ENCODE data around the gene SYNPR.

SYNPR gene

DNA sequence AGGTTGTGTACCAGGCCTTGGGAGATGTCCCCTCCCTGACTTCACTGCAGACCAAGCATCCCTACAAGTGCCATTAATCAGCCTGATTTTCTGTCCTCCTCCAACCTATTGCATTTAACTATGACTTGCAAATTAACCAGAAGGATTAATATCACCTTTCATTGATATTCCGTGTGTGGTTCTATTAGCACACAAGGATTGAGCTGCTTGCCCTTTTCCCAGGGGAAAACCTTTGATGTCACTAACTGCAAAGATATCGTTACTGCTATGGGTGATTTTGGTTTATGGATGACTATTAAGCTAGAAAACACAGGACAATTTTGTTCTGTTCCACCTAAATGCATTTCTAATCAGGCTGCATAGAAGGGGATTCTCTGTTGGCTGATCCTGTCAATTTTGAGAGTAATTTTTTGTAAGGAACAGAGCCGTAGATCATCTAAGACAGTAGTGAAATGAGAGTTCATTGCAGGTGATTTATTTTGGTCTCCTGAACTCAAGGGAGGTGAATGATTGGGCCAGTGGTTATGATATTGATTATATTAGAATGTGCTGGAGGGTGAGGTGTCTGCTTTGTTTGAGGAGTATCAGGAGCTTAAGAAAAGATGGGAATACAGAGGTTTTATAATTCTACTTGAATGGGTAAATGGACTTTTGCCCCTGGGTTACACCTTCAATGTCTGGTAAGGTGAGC, 196.9 kb downstream of the SYNPR start:
- no peak for DNase-seq

DNA sequence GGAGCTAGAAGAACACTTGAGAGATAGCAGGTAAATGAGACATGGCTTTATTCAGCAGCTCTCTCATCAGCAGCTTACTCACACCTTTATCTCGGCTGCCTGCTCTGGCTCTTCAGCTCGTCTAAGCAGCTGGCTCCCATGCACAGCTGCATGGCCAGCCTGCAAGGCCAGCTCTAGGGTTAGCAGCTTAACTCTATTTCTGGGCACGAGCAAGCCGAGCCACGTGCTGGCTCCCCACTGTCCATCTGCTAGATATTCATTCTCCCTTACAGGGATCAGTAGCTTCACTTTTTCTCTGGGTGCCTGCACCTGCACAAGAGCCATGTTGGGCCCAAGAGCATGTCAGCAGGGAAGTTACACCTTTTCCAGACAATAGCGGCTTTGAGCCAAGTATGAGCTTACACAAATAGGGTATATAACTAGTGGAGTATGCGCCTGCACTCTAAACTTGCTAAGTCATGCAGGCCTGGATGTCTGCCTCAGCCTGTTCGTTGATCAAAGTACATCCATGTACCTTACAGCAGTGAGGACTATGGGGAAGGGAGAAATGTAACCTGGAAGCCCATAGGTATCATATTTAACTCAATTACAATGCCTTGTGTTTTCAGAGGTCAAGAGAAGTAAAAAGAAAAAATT, 199.5 kb downstream of the SYNPR start:
- DNase-seq, result no peak

DNA sequence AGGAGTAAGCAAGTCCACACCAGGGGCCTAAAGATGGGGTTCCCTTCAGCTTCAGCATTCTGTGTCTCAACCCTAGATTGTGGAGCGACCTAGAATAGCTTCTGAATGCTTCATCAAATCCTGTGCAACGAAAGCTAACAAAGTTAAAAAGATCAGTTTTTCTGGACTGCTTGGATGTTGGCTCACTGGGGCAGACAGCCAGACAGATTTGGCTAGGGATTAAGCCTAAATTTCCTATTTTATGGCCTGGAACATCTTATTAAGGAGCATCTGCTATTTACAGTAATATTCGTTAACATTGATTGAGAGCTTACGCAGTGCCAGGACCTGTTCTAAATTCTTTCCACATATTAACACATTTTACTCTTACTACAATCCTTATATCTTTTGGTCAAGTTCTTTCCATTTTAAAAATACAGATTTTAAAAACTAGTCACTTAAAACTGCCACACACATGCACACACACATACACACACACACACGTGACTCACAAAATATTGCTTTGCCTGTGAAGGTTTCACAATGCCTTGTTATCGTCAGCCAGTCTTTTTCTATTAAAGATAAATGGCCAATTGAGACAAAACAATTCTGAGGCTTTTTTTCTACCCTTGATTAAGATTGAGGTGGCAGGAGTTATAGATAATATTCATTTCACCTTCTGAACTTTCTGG, 201.0 kb downstream of the SYNPR start:
- DNase-seq, result no peak

DNA sequence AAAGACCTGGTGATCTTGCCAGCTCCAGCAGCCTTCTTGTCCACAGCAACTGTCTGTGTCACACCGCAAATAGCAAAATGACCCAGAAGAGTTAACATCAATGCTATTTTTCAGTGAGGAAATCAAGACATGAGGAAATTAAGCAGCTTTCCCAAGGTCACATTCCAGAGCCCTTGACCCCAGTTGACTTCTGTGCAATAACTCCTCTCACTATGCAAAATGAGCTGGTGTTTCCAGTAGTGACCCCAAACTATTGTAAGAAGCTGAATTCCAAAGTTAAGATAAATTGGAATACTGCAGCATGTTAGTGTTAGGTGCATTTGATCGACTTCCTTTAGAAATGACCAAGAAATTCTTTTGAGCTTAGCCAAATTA, 201.5 kb downstream of the SYNPR start:
- no peak for DNase-seq

DNA sequence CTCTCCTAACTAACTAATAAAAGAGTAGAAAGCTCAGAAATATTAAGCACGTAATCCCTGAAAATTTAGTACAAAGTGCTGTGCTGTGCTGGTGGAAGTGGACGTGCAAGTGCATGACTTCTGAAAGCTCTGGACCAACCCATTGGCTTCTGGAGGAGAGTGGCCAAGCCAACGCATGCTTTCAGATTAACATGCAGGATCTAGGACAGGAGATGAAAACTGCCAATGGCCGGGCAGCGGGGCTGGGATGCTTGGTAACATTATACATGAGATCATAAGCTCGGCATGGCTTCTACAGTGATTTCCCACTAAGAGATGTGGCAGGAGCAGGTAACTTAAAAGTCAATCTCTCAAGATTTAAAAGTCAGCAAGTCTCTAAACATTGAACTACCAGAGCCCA, 203.5 kb downstream of the SYNPR start:
- no peak for DNase-seq

DNA sequence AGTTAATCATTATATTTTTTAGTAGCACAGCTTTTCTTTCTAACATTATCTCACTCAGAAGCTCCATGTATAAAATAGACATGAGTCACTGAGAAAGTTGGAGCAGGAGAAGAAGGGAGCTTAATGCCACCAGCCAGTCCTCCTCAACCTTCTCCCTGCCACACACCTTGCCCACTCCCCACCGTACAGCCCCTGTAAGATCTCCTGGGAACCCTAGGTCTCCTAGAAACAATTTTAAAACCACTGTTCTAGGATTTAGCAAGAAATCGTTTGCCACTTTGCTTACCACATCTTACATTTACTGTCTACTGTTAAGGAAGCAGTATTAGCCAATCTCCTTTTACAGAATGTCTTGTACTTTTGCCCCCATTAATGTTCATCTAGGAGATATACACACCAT, 204.2 kb downstream of the SYNPR start:
- DNase-seq, result no peak

DNA sequence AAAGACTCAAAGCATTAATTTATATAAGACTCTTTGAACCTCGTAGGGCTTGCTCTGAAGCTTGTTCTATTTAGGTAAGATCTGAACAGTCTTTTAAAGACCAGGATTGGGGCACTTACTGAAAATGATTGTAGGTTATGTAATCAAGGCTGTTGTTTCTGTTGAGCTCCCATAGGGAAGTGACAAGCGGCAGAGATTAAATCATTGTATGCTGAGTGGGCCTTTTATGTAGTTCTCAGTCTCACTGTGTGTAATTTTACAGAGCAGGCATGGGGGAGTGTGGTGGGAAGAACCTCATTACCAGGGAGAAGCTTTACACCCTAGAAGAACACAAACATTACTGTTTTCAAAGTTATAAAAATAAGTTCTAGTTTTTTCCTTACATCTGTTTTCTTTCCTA, 214.4 kb downstream of the SYNPR start:
- DNase-seq, result no peak

DNA sequence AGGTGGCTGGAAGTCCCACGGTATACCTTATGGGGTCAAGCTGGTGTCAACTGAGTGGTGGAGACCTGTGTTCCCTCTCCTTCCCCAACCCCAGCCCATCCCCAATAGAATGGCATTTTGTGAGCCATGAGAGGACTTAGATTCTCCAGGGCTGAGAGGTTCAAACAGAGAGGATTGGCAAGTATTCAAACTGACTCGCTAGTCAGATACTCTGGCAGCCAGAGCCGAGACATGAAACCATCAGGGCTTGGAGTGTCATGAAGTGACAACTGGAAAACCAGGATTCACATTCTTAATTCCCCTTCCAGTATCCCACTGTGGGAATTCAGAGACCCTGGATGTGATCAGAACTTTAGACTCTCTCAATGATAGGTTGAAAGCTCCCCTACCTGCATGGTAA, 215.0 kb downstream of the SYNPR start:
- no peak for DNase-seq

DNA sequence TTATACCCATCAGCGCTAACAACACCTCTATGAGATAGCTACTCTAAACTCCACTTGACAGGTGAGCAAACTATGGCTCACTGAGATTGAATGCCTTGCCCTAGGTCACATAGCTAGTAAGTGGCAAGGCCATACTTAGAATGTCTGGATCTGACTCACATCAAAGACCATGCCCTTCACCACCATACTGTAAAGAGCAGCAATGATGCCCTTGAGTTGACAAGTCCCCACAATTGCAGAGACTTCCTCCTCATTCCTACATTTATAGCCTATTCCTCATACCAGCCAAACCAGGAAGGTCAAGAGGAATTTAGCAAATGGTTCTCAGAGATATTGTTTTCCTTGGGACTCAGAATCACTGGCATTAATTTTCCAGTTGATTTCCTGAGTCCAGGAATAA, 216.5 kb downstream of the SYNPR start:
- DNase-seq, result no peak

DNA sequence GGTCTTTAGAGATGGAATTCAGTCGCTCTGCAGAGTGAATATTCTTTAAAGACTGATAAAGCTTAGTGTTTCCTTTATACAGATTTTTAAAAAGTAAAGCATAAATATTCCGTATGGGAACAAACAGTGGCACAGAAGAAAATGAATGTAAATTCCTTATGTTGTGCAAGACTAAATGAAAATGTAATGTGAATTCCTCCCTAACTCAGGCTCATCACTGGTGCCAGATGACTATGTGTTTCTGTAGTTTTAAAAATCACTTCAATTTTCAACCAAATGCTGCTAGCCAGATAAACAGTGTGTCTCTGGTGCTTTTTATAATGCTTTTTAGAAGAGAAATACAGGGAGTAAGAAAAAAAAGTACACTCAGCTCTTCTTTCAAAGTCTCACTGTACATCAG, 219.5 kb downstream of the SYNPR start:
- DNase-seq, result no peak

DNA sequence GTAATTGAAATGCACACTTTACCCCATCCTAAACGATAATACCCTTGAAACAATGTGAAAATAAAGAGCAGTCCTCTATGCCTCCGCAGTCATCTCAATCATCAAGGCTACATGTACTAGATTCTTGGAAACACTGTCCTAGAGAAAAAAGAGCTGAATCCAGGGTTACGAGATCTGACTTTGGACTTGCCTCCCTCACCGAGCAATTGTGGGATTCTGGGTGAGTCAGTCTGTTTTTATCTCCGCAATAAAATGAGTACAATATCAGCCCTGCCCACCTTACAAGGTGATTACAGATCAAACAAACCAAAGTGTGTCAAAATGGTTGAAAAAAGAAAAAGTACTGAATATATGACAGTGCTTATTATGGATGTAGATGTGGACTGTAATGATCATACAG, 222.1 kb downstream of the SYNPR start:
- no peak for DNase-seq

DNA sequence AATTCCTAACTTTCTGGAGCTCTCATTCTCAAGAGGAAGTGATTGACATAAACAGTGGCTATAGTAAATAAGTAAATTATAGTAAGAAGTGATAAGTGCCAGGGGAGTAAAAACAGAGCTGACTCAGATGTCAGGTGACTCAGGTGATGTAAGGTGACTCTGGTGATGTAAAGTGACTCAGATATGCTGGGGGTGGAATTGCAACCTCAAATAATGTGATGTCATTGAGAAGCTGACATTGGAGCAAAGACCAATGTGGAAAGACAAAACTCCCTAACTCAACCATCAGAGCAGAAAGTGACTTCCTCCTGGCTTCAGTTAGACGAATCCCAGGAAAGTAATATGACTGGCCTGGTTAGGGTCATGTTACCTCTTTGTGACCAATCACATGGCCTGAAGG, 230.2 kb downstream of the SYNPR start:
- no peak for DNase-seq

DNA sequence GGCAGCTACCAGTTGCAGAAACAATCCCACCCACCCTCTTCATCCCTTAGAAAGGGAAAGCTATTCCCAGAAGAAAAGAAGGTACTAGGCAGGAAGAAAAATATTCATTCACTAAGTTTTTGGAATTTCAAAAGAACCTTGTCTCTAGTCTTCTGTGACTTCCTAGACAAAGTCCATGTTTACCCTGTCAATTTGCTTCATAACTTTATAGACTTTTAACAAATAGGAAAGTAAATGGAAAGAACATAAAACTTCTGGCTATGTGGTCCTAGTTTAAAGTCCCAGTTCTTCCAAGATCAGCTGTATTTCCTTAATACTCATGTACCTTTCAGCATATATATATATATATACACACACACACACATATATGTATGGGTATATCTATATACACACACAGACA, 230.7 kb downstream of the SYNPR start:
- no peak for DNase-seq

DNA sequence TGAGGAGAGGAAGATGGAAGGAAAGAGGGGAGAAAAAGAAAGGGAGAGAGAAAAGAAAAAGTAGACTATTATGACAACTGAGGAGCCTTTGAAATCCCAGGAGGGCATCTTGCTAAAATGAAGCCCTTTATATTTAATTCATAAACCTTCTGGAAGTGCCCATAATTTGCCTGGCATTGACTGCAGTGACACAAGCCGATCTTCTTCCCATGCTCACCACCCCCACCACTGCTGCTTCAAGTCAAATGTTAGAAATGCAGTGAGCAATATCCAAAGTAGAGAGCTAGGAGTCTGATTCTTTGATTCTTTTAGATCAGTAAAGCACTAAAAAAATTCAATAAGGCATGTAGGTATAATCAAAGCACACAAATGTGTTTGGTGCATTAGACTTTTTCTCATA, 235.7 kb downstream of the SYNPR start:
- DNase-seq, result no peak

DNA sequence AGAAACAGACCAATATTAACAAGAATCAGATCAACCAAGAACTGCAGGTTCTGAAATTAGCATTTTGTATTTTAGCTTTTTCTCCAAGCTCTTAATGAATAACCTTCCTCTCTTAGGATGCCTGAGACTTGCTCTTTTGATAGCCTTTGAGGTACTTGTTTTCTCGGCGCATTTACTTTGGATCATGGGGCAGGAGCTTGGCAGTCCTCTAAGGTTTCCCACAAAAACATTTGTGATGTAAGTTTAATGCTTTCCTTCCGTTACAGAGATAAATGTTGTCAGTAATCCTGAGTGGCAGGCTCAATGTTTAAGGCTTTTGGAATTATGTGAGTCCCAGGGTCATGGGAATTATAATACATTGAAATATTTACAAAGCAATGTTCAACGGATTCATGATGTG, 236.6 kb downstream of the SYNPR start:
- no peak for DNase-seq

DNA sequence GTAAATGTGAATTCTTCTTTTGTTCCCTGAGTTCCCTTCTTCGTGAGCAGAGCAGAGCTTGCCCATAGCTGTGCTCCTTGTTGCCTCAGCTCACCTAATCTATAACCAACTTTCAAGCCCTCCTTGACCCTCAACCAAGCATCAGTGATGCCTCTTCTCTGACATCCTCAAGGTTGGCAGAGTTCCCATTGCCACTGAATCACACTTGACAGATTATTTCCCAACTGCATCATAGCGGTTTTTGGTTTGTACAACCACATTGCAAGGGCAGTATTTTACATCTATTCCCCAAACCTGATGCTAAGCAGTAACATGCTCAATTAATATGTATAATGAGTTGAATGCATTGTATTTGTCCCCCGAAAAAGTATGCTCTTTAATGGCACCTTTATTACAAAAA, 241.3 kb downstream of the SYNPR start:
- DNase-seq, result no peak

DNA sequence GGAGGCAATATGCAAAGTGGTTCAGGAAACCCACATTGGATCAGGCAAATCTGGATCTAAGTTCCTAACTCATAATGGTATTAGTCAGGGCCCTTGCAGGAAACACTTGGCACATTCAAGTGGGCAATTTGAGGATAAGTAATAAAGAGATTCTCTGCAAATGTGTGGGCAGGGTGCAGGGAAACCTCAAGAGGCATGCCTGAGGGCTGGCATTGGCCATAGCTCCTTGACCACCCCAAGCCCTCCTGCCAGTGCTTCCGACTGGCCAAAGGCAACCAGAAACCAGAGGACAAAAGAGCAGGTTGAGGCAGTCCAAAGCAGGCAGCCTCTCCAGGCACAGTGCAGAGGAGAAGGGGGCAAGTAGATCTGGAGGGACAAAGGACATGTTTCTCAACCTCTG, 243.5 kb downstream of the SYNPR start:
- no peak for DNase-seq

DNA sequence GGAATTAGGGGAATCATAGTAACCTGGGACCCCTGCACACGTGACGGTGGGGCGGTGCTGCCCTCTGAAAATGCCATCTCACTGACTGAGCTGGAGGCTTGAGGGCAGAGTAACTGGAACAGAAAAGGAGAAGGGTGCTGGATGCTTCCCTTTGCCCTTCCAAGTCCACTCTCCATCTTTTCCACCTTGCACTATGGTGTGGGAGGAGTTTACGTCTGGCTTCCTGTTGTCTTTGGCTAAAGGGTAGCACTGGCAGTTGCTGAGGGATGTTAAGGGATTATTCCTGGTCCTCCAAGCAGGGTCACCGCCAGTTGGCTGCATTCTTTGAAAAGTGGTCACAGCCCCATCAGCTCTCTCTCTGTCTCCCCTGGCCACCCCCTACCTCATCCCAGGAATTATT, 245.0 kb downstream of the SYNPR start:
- DNase-seq, result no peak

DNA sequence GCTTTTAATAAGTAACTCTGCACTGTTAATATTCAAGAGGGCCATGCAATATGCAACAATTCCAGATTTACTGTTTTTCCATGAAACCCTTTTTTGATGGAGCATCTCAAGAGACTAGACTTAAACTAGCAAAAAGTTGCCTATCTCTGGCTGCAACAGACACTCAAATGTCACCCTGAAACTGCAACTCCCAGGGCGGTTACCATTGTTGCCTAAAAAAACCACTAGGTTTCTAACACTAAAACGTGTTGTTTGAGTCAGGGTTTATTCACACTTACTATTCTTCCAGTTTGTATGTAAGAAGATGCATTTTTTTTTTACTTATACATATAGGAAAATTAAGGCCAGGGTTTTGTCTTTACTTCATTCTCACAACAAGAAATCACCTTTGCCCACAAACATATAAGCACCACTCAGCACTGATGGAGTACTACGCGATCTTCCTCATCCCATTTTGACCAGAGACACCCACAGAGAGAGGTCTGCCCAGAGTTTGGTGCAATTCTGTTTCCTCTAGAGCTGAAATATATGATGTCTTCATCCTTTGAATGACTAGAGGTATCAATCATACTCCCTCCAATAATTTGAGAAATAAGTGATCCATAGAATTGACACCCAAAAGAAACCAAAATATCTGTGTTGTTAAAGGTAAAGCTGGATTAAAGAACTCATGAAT, 250.4 kb downstream of the SYNPR start:
- no peak for DNase-seq

DNA sequence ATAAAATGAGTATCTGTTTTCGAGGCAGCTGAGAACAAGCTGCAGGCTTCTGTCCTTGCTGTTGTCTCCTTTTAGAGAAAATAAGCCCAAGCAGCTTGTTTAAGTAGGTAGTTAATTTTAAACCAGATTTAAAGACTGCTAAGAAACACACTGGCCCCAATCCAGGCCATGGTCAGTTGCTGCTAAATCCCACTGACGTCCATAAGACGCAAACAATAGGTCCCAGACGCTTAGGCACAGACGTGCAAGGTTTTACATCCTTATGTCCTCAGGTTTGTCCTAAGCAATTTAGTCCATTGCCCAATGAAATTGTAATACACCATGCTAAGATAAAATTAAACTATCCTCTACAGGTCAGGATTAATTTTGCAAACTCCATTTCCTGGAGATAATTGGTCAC, 254.4 kb downstream of the SYNPR start:
- no peak for DNase-seq

DNA sequence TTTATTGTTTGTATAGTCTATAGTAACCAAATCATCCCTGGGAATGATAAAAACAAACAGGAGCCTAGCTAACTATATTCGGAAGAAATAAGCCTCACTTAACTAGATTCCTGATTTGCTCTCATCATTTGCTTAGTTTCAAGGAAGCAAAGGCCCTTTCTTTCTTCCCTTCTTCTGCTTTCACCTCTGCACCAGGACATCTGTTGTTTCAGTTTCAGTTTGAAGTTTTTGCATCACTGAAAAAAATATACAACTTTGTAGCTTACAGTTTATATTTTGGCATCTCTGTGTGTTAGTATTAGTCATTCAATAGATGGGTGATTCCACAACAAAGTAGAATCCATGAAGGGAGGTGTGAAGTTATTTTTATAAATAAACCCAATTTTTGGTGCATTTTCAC, 260.8 kb downstream of the SYNPR start:
- no peak for DNase-seq

DNA sequence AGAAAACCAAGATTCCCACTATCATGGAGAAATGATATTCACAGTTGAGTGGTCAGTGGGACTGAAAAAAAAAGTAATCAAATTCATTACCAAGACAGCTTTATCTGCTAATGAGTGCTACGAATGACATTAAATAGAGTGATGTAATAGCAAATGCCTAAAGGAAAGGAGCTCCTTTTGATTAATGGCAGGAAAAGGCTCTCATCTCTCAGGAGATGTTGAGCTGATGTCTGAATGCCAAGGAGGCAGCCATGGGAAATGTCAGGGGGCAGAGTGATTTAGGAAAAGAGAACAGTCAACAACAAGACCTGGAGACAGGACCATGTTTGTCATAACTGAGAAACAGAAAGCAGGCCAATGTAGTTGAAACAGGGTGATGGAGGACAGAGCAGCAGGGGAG, 277.7 kb downstream of the SYNPR start:
- no peak for DNase-seq

DNA sequence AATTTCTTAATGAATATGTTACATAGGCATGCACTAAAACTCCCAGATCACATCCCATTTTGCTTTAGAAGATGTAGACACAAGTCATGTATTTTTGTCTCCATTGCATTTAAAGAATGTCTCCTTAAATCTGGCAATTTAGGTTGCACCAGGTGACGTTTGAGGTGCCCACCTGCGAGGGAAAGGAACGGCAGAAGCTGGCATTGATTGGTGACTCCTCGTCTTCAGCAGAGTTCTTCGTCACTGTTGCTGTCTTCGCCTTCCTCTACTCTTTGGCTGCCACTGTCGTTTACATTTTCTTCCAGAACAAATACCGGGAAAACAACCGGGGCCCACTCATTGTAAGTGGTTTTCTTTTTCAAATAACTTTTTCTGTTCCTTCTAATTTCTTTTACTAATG, 278.3 kb downstream of the SYNPR start:
- no peak for DNase-seq

DNA sequence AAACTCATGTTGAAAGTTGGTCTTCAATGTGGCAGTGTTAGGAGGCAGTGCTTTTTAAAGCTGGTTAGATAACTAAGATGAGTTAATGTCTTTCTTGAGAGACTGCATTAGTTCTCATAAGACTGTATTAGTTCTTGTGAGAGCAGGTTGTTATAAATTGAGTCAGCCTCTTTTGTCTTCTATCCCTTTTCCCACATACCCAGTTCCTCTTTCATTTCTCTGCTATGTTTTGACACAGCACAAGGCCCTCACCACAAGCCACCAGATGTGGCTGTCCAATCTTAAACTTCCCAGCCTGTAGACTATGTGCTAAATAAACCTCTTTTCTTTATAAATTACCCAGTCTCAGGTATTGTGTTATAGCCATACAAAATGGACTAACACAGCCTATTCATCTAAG, 279.8 kb downstream of the SYNPR start:
- no peak for DNase-seq
